Measurements from ENCODE around the gene CAPZB.

CAPZB gene

DNA sequence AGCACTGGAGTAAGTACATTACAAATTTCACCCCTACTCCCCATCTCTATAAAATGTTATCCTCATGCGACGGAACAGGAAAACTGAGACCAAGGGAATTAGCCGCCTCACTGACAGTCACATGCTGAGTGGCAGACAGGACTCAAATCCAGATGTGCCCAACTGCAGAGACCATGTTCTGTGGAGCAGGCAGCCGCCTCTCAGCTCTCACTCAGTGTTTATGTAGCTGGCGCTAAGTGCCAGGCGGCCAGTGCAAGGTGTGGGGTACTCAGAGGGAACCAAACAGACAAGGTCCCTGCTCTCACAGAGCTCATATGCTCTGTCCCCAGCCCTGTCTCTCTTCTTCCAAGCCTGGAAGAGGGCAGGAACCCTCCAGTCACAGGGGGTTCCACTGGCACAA, 5.1 kb downstream of the CAPZB start:
- H3K36me3 ChIP-seq (ENCODE audit: control insufficient read depth, insufficient read depth, low read length): peaks cover 45% of the 10 kb centered on the region
- H3K4me3 ChIP-seq (ENCODE audit: low read depth, low read length): peak overlapping the region; percentile 12; the same call in 1 of the 2 replicates
- H3K4me1 ChIP-seq (ENCODE audit: control insufficient read depth, insufficient read depth, low read length): peaks cover 52% of the 10 kb centered on the region
- no peak overlapping the region for H3K27ac ChIP-seq (ENCODE audit: low read depth, low read length)
- no peak overlapping the region for H3K9ac ChIP-seq (ENCODE audit: low read depth, low read length)
- no peaks in the 10 kb centered on the region for H3K9me3 ChIP-seq (ENCODE audit: control insufficient read depth, insufficient read depth, low read length)
- H3K27me3 ChIP-seq (ENCODE audit: control insufficient read depth, insufficient read depth, low read length): no peaks in the 10 kb centered on the region

DNA sequence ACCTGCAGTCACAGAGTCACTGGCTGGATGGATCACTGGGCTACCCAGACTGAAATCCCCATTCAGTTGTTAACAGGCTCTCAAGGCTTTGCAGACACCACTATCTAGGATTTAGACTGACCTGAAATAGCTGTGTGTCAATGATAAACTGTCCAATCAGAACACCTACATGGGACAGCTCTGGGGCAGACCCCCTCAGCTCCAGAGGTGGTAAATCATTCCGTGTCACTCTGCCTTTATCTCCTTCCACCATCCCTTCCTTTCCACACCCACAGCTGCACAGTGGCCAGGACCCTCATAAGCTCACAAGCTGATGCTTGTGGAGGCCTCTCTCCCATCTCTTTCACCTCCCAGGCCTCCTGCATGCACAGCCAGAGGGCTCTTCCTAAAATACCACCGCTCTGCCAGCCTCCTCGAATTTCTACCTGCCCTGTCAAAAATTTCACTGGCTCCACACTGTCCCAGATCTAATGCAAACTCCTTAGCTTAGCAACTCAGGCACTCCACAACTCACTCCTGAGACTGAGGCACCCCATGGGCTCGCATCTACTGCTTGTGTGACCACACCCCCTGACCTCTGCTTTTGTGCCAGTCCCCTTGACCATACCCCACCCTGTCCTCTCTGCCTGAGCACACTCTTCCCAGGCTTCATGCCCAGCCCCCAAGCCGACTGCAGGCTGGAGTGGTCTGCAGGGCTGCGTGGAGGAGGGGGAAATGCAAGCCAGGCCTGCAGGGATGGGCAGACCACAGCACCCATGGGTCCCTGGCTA, 5.8 kb downstream of the CAPZB start:
- H3K9ac ChIP-seq (ENCODE audit: low read depth, low read length): no peak overlapping the region
- H3K36me3 ChIP-seq (ENCODE audit: control insufficient read depth, insufficient read depth, low read length): peaks cover 45% of the 10 kb centered on the region
- H3K27ac ChIP-seq (ENCODE audit: low read depth, low read length): no peak overlapping the region
- no peaks in the 10 kb centered on the region for H3K9me3 ChIP-seq (ENCODE audit: control insufficient read depth, insufficient read depth, low read length)
- H3K27me3 ChIP-seq (ENCODE audit: control insufficient read depth, insufficient read depth, low read length): no peaks in the 10 kb centered on the region
- H3K4me3 ChIP-seq (ENCODE audit: low read depth, low read length): peak overlapping the region; percentile 12; the same call in 1 of the 2 replicates
- peaks cover 52% of the 10 kb centered on the region for H3K4me1 ChIP-seq (ENCODE audit: control insufficient read depth, insufficient read depth, low read length)

DNA sequence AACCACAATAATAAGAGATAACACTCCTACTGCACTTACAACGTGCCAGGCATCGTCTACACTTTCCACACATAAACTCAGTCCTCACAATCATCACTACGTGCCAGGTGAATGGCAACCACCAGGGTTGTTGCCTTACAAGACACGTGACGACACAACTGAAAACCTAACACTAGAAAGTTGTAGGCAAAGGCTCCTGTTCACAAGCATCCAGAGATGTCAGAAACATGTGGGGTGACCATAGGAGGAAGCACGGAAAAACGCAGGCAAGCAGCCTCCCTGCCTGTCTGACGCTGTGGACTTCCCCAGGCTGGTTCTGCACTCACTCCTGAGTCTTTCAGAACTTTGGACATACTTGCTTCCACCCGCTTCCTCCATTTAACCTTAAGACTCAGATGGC, 7.0 kb downstream of the CAPZB start:
- H3K9ac ChIP-seq (ENCODE audit: low read depth, low read length): no peak overlapping the region
- peaks cover 43% of the 10 kb centered on the region for H3K4me1 ChIP-seq (ENCODE audit: control insufficient read depth, insufficient read depth, low read length)
- peaks cover 39% of the 10 kb centered on the region for H3K36me3 ChIP-seq (ENCODE audit: control insufficient read depth, insufficient read depth, low read length)
- no peaks in the 10 kb centered on the region for H3K9me3 ChIP-seq (ENCODE audit: control insufficient read depth, insufficient read depth, low read length)
- no peaks in the 10 kb centered on the region for H3K27me3 ChIP-seq (ENCODE audit: control insufficient read depth, insufficient read depth, low read length)
- H3K4me3 ChIP-seq (ENCODE audit: low read depth, low read length): no peak overlapping the region
- no peak overlapping the region for H3K27ac ChIP-seq (ENCODE audit: low read depth, low read length)

DNA sequence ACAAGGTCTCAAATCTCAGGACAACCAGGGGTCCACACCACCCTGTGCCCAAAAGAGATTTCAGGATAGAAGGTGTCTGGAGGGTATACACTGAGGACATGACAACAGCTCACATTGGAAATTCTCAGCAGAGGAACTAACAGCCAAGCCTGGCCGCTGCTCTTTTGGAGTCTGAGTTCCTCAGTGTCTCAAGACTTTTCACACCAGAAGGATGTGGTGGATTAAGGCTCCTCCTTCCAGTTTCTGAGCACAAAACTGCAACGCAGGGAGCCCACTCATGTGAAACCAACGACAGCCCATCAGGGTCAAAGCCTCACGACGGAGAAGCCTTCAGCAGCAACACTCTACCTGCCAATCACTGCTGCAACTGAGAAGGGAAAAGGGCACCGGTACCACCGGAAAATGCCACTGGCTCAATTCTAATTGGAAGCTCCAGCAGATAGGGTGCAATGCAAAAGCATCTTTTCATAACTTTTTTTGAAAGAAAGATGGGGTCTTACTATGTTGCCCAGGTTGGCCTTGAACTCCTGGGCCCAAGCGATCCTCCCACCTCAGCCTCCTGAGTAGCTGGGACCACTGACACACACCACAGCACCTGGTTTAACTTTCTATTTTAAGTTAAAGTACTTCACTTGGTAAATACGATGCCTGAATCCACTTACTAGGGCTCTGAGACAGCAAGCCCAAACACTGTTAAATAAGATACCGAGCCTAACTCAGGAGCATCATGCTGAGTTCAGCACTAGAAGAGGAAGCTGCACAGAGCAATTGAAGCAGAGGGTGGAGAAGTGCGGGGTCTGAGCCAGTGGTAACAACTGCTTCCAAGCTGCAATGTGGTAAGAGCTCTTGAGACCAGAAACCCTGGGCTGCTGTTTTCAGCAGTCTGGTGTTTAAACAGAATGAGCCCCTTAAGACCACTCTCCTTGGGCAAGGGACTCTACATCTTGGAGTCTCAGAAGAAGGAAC, 7.8 kb downstream of the CAPZB start:
- no peak overlapping the region for H3K9ac ChIP-seq (ENCODE audit: low read depth, low read length)
- H3K27ac ChIP-seq (ENCODE audit: low read depth, low read length): no peak overlapping the region
- H3K4me3 ChIP-seq (ENCODE audit: low read depth, low read length): no peak overlapping the region
- peaks cover 35% of the 10 kb centered on the region for H3K4me1 ChIP-seq (ENCODE audit: control insufficient read depth, insufficient read depth, low read length)
- no peaks in the 10 kb centered on the region for H3K27me3 ChIP-seq (ENCODE audit: control insufficient read depth, insufficient read depth, low read length)
- H3K36me3 ChIP-seq (ENCODE audit: control insufficient read depth, insufficient read depth, low read length): peaks cover 33% of the 10 kb centered on the region
- no peaks in the 10 kb centered on the region for H3K9me3 ChIP-seq (ENCODE audit: control insufficient read depth, insufficient read depth, low read length)

DNA sequence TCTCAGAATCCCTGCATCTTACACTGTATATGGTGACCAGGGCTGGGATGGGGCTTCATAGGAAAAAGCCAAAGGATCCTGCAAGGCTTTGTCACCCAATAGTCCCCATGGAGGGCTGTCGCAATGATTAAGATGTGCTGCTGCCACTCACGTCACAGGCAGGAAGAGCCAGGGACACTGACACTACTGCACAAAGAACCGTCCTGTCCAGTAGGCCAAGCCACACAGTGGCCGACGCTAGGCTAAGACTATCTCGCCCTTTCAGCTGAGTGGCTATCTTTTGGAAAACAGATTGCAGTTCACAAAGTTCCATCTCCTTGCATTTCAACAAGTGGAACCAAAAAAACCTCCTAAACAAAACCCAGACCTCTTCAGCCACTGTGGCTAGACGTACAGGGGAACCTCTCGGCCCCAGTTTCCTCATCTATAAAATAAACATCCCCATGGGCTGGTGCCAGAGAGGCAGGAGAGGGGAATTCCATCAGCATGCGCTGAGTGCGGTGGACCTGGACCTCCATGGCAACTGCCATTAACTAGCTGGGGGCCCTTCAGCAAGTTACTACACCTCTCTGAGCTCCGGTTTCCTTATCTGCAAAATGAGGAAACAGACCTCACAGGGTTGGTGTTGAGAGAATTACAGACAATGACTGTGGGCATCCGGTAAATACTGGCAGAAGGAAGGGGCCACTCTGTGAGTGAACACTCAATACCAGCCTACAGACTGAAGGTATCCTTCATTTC, 8.7 kb downstream of the CAPZB start:
- no peaks in the 10 kb centered on the region for H3K9me3 ChIP-seq (ENCODE audit: control insufficient read depth, insufficient read depth, low read length)
- no peak overlapping the region for H3K27ac ChIP-seq (ENCODE audit: low read depth, low read length)
- H3K27me3 ChIP-seq (ENCODE audit: control insufficient read depth, insufficient read depth, low read length): no peaks in the 10 kb centered on the region
- H3K9ac ChIP-seq (ENCODE audit: low read depth, low read length): no peak overlapping the region
- peaks cover 39% of the 10 kb centered on the region for H3K36me3 ChIP-seq (ENCODE audit: control insufficient read depth, insufficient read depth, low read length)
- peaks cover 26% of the 10 kb centered on the region for H3K4me1 ChIP-seq (ENCODE audit: control insufficient read depth, insufficient read depth, low read length)
- no peak overlapping the region for H3K4me3 ChIP-seq (ENCODE audit: low read depth, low read length)

DNA sequence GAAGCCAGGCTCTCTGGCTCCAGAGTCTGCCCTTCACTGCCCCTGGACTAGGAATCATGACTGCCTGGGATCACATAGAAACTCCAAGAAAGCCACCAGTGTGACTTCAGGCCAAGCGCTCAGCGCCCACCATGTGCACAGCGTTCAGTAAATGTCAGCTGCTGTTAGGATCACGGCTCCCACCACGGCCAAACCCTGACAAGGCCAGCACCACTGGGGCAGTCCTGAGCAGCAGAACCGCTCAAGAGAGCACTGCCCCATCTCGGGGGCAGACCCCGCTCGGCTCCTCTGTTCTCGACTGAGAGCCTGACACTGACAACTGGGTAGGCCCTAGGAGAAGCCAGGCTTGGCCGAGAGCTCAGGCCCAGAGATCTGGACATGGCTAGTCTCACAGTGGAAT, 10.0 kb downstream of the CAPZB start:
- Histone ChIP-seq H3K36me3 (ENCODE audit: control insufficient read depth, insufficient read depth, low read length) (peaks cover 40% of the 10 kb centered on the region), H3K27ac (ENCODE audit: low read depth, low read length) (no peak overlapping the region), H3K4me3 (ENCODE audit: low read depth, low read length) (no peak overlapping the region), H3K9me3 (ENCODE audit: control insufficient read depth, insufficient read depth, low read length) (no peaks in the 10 kb centered on the region), H3K27me3 (ENCODE audit: control insufficient read depth, insufficient read depth, low read length) (no peaks in the 10 kb centered on the region), H3K4me1 (ENCODE audit: control insufficient read depth, insufficient read depth, low read length) (peaks cover 13% of the 10 kb centered on the region), H3K9ac (ENCODE audit: low read depth, low read length) (no peak overlapping the region)

DNA sequence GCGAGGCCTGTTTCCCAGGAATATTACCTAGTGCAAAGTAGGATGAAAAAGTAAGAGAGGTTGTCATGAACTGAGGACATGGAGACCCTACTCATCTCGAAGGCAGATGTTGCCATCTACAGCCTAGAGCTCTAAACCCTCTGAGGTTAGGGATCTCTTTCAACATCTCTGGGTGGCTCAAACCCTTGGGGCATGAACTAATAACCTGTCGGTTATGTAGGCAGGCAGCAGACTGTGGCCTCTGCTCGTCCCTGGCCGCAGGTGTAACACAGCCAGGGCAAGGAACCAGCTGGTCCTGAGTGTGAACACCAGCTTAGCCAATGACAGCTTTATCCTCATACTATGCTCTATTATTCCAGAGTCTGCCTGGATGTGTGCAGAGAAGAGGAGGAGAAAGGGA, 13.2 kb downstream of the CAPZB start:
- Histone ChIP-seq H3K4me3 (ENCODE audit: low read depth, low read length) (no peak overlapping the region), H3K9ac (ENCODE audit: low read depth, low read length) (no peak overlapping the region), H3K4me1 (ENCODE audit: control insufficient read depth, insufficient read depth, low read length) (peaks cover 21% of the 10 kb centered on the region), H3K27me3 (ENCODE audit: control insufficient read depth, insufficient read depth, low read length) (no peaks in the 10 kb centered on the region), H3K27ac (ENCODE audit: low read depth, low read length) (no peak overlapping the region), H3K9me3 (ENCODE audit: control insufficient read depth, insufficient read depth, low read length) (no peaks in the 10 kb centered on the region), H3K36me3 (ENCODE audit: control insufficient read depth, insufficient read depth, low read length) (peaks cover 34% of the 10 kb centered on the region)

DNA sequence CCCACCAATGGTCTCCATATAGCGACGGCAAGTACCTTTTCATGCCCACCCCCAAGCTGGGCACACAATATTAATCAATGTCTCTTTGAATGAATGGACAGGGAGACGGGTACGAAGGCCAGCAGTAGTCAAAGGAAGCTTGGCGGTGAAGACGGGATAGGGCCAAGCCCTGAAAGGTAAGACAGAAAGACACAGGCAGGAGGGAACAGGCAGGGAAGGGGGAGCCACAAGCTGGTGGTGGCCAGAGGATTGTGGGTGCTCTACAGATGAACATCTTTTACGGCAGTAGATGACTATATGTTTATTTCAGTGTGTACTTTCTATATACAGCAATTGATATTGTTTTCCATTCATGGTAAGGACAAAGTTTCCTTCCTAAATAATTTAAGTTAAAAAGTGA, 16.3 kb downstream of the CAPZB start:
- Histone ChIP-seq H3K4me1 (ENCODE audit: control insufficient read depth, insufficient read depth, low read length) (peaks cover 28% of the 10 kb centered on the region), H3K9ac (ENCODE audit: low read depth, low read length) (no peak overlapping the region)

DNA sequence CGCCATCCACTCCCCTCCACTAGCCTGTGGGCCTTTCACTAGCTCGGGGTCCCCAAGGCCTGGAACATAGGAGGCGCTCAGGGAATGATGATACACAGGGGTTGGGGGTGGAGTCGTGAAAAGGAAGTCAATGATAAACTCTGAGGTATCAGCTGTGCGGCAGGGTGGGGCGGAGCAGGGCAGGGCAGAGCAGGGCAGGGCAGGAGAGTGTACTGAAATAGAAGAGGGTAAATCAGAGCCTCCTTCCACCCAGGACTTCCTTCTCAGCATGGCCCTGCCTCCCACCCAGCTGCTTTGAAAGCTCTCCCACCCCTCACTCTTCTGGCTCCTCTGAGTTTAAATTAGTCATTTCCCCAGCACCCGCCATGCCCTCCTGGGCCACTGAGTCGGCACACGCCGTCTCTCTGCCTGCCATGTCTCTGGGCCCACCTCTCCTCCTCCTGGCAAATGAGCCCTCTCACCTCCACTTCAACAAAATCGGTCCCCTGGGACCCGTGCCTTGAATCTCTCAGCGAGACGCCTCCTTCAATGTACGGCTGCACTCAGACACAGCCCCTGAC, 16.9 kb downstream of the CAPZB start:
- Histone ChIP-seq H3K36me3 (ENCODE audit: control insufficient read depth, insufficient read depth, low read length) (peaks cover 25% of the 10 kb centered on the region), H3K9me3 (ENCODE audit: control insufficient read depth, insufficient read depth, low read length) (no peaks in the 10 kb centered on the region), H3K9ac (ENCODE audit: low read depth, low read length) (no peak overlapping the region), H3K4me1 (ENCODE audit: control insufficient read depth, insufficient read depth, low read length) (peaks cover 31% of the 10 kb centered on the region), H3K4me3 (ENCODE audit: low read depth, low read length) (no peak overlapping the region), H3K27me3 (ENCODE audit: control insufficient read depth, insufficient read depth, low read length) (no peaks in the 10 kb centered on the region), H3K27ac (ENCODE audit: low read depth, low read length) (no peak overlapping the region)

More for the DNA sequence above, 16.3 kb downstream of the CAPZB start:
- no peaks in the 10 kb centered on the region for H3K9me3 ChIP-seq (ENCODE audit: control insufficient read depth, insufficient read depth, low read length)
- no peak overlapping the region for H3K27ac ChIP-seq (ENCODE audit: low read depth, low read length)
- no peak overlapping the region for H3K4me3 ChIP-seq (ENCODE audit: low read depth, low read length)
- H3K36me3 ChIP-seq (ENCODE audit: control insufficient read depth, insufficient read depth, low read length): peaks cover 25% of the 10 kb centered on the region
- no peaks in the 10 kb centered on the region for H3K27me3 ChIP-seq (ENCODE audit: control insufficient read depth, insufficient read depth, low read length)

Measured in HUES48 (cell line).